GM21367 (cell line): Measurements from ENCODE around the gene TRAPPC2L.

Source experiments
- ATAC-seq: cut with Tn5 transposase; IDR thresholded peaks from one replicate; pipeline ENCODE4 v1.9.1; 2021; ENCODE audit not compliant: unreplicated experiment

The TRAPPC2L gene

GRCh38 chr16:88906020-88906419 is 49.1 kb downstream of the TRAPPC2L start:
- ATAC-seq: no peak

GRCh38 chr16:88906535-88907105 is 49.7 kb downstream of the TRAPPC2L start:
- ATAC-seq: no peak

- no peak for ATAC-seq
Observed at GRCh38 chr16:88907768-88908167, 50.8 kb downstream of the TRAPPC2L start.

- no peak for ATAC-seq
Observed at GRCh38 chr16:88908307-88908706, 51.4 kb downstream of the TRAPPC2L start.

- no peak for ATAC-seq
Observed at GRCh38 chr16:88909431-88910210, 52.7 kb downstream of the TRAPPC2L start.

GRCh38 chr16:88910284-88911135 is 53.6 kb downstream of the TRAPPC2L start:
- ATAC-seq: no peak

GRCh38 chr16:88911136-88911945 is 54.4 kb downstream of the TRAPPC2L start:
- ATAC-seq: no peak

GRCh38 chr16:88911946-88912310 is 55.0 kb downstream of the TRAPPC2L start:
- ATAC-seq: no peak
